HCT116 (cell line): Measurements from ENCODE around the gene AKT1. TPM values are rescaled to one million over a fixed set of nuclear protein-coding genes. Genes with fewer than 3 reads are reported as not detected.

Source experiments
- ATAC-seq: fragments of 200-7000 bp; cut with Tn5 transposase; 2 replicates; pipeline ENCODE4 v1.9.1; 2020; ENCODE audit warnings: mild to moderate bottlenecking, moderate library complexity
- BruUV-seq: library from RNA; stranded (reverse); fragments of 400-500 nt; replicated peaks from 2 replicates; lab custom pipeline; 2021; lab: Mats Ljungman, UMichigan
- CTCF ChIA-PET: fragments of 300-600 bp; sonication (Branson Sonifier 250); formaldehyde crosslinking; loops from one replicate; lab custom pipeline; 2021; ENCODE audit warnings: antibody characterized with exemption; lab: Charles Lee
- POLR2A ChIA-PET: fragments of 300-600, 350-600 bp; sonication (Branson Sonifier 250); formaldehyde crosslinking; loops from one replicate; lab custom pipeline; 2021; ENCODE audit warnings: antibody characterized with exemption; lab: Charles Lee
- RAD21 ChIA-PET, 2 experiments: fragments of 300-600 bp; sonication (Branson Sonifier 250); formaldehyde crosslinking; loops; one replicate each; lab custom pipeline; 2023; ENCODE audit warnings: low total read pairs in 2 of 2; ENCODE audit not compliant: uncharacterized antibody in 2 of 2, unreplicated experiment in 2 of 2, low non-redundant PET in 1 of 2; lab: Charles Lee
- DNase-seq: peaks from one replicate; pipeline ENCODE4 v3.0.0-alpha.2; 2010; ENCODE audit warnings: low read depth, low spot score
- H2AFZ ChIP-seq: fragments of 200-600 bp; shearing (Covaris generic), sonication (generic); 2 replicates; pipeline ENCODE4 v1.6.1; 2017; ENCODE audit warnings: low read depth, mixed run types, mixed read lengths, antibody characterized with exemption, low read length; ENCODE audit not compliant: poor library complexity, severe bottlenecking
- H3K27ac ChIP-seq: 2 replicates; pipeline ENCODE4 v1.5.1; 2012; ENCODE audit warnings: low read depth, low read length
- H3K27me3 ChIP-seq: fragments of 200-600 bp; sonication (generic); 2 replicates; pipeline ENCODE4 v1.6.1; 2016; ENCODE audit warnings: mixed run types, low read length, mixed read lengths; ENCODE audit not compliant: insufficient read depth
- H3K36me3 ChIP-seq, 2 experiments: fragments of 200-500 bp in 1 of 2; fragments of 200-600 bp in 1 of 2; sonication (Bioruptor generic) in 1 of 2; sonication (generic) in 1 of 2; 2 replicates each; pipeline versions ENCODE4 v1.5.1 to v1.6.1; 2014 to 2016; ENCODE audit warnings: low read length in 2 of 2, inconsistent platforms in 1 of 2, mixed read lengths in 1 of 2, mixed run types in 1 of 2; ENCODE audit not compliant: insufficient read depth in 2 of 2, control insufficient read depth in 1 of 2
- H3K4me1 ChIP-seq, 2 experiments: fragments of 200-600 bp in 1 of 2; sonication (generic) in 1 of 2; 2 replicates each; pipeline versions ENCODE4 v1.5.1 to v1.6.1; 2012 to 2017; ENCODE audit warnings: low read length in 2 of 2, inconsistent platforms in 1 of 2, mild to moderate bottlenecking in 1 of 2, mixed read lengths in 1 of 2, mixed run types in 1 of 2, moderate library complexity in 1 of 2; ENCODE audit not compliant: insufficient read depth in 2 of 2, control insufficient read depth in 1 of 2
- H3K4me2 ChIP-seq: fragments of 200-600 bp; sonication (generic); 2 replicates; pipeline ENCODE4 v1.6.1; 2017; ENCODE audit warnings: mixed run types, low read length, mixed read lengths
- H3K4me3 ChIP-seq, 2 experiments: fragments of 200-600 bp in 1 of 2; sonication (generic) in 1 of 2; replicated peaks in 1 of 2; 2 replicates each; pipeline ENCODE4 v1.5.1; 2011 to 2016; ENCODE audit warnings: low read length in 2 of 2, control low read depth in 1 of 2, low read depth in 1 of 2, mild to moderate bottlenecking in 1 of 2, mixed read lengths in 1 of 2, mixed run types in 1 of 2
- H3K79me2 ChIP-seq: fragments of 200-600 bp; sonication (generic); 2 replicates; pipeline ENCODE4 v1.6.1; 2017; ENCODE audit warnings: mild to moderate bottlenecking, mixed run types, low read length, moderate library complexity, mixed read lengths; ENCODE audit not compliant: insufficient read depth
- H3K9ac ChIP-seq: fragments of 200-600 bp; sonication (generic); 2 replicates; pipeline ENCODE4 v1.6.1; 2016; ENCODE audit warnings: low read length, mixed read lengths
- H3K9me2 ChIP-seq: fragments of 200-600 bp; sonication (generic), shearing (Covaris generic); 2 replicates; pipeline ENCODE4 v1.6.1; 2017; ENCODE audit warnings: mixed run types, mild to moderate bottlenecking, moderate library complexity; ENCODE audit not compliant: insufficient read depth
- H3K9me3 ChIP-seq, 2 experiments: fragments of 200-500 bp in 1 of 2; fragments of 200-600 bp in 1 of 2; sonication (Bioruptor generic) in 1 of 2; sonication (generic) in 1 of 2; 2 replicates each; pipeline ENCODE4 v1.6.1; 2014 to 2017; ENCODE audit warnings: low read length in 2 of 2, mixed read lengths in 2 of 2, inconsistent platforms in 1 of 2, low read depth in 1 of 2, mild to moderate bottlenecking in 1 of 2, mixed run types in 1 of 2, moderate library complexity in 1 of 2; ENCODE audit not compliant: control insufficient read depth in 1 of 2, insufficient read depth in 1 of 2
- H4K20me1 ChIP-seq: fragments of 200-600 bp; sonication (generic), shearing (Covaris generic); 2 replicates; pipeline ENCODE4 v1.6.1; 2017; ENCODE audit warnings: mixed run types, mild to moderate bottlenecking, moderate library complexity; ENCODE audit not compliant: insufficient read depth
- CBX3 ChIP-seq: IDR thresholded peaks from 2 replicates; pipeline ENCODE4 v1.6.1; 2012; ENCODE audit warnings: low read depth
- EGR1 ChIP-seq: IDR thresholded peaks from 2 replicates; pipeline ENCODE4 v1.6.1; 2012; ENCODE audit warnings: low read depth
- EZH2 ChIP-seq: fragments of 200-600 bp; sonication (generic); IDR thresholded peaks from 2 replicates; pipeline ENCODE4 v1.6.1; 2017; ENCODE audit warnings: antibody characterized with exemption, mixed run types
- FOSL1 ChIP-seq: IDR thresholded peaks from 2 replicates; pipeline ENCODE4 v1.6.1; 2012; ENCODE audit warnings: low read depth
- JUND ChIP-seq: IDR thresholded peaks from 2 replicates; pipeline ENCODE4 v1.6.1; 2012
- POLR2A ChIP-seq: IDR thresholded peaks from 2 replicates; pipeline ENCODE4 v1.7.0; 2011; ENCODE audit warnings: borderline replicate concordance; ENCODE audit not compliant: insufficient read depth, insufficient read length; ENCODE audit errors: extremely low read depth
- RAD21 ChIP-seq: IDR thresholded peaks from 2 replicates; pipeline ENCODE4 v1.6.1; 2012; ENCODE audit warnings: low read depth, mild to moderate bottlenecking
- REST ChIP-seq: IDR thresholded peaks from 2 replicates; pipeline ENCODE4 v1.6.1; 2012; ENCODE audit warnings: low read depth
- SIN3A ChIP-seq: IDR thresholded peaks from 2 replicates; pipeline ENCODE4 v1.6.1; 2012; ENCODE audit warnings: low read depth
- SP1 ChIP-seq: IDR thresholded peaks from 2 replicates; pipeline ENCODE4 v1.6.1; 2012; ENCODE audit warnings: low read depth
- TCF7L2 ChIP-seq: IDR thresholded peaks from 2 replicates; pipeline ENCODE4 v1.7.0; 2011; ENCODE audit warnings: borderline replicate concordance, inconsistent platforms; ENCODE audit not compliant: insufficient read depth, insufficient read length; ENCODE audit errors: extremely low read depth
- YY1 ChIP-seq: IDR thresholded peaks from 2 replicates; pipeline ENCODE4 v1.6.1; 2011; ENCODE audit warnings: low read length, low read depth, moderate library complexity, mild to moderate bottlenecking; ENCODE audit not compliant: insufficient replicate concordance; ENCODE audit errors: extremely low read depth
- ZNF274 ChIP-seq: fragments of 200-500 bp; sonication (Bioruptor generic); IDR thresholded peaks from 2 replicates; pipeline ENCODE4 v1.6.1; 2014; ENCODE audit warnings: mild to moderate bottlenecking, low read depth, low read length, inconsistent platforms
- intact Hi-C: fragments of 100-400 bp; cut with micrococcal nuclease; formaldehyde crosslinking; loops from 2 replicates; pipeline ENCODE4 v1.10.0; 2022
- total RNA-seq: library from RNA; stranded (reverse); gene quantifications from one replicate; pipeline ENCODE4 v1.2.1, GENCODE V29; 2021; ENCODE audit not compliant: unreplicated experiment
- TF ChIP-seq, protein P1 (sequence below): IDR thresholded peaks from 2 replicates; pipeline ENCODE4 v1.6.1; 2012
- TF ChIP-seq, protein P2 (sequence below): IDR thresholded peaks from 2 replicates; pipeline ENCODE4 v1.6.1; 2012
- TF ChIP-seq, protein P3 (sequence below): IDR thresholded peaks from 2 replicates; pipeline ENCODE4 v1.6.1; 2011; ENCODE audit warnings: mild to moderate bottlenecking, low read length, moderate library complexity; ENCODE audit not compliant: insufficient replicate concordance; ENCODE audit errors: extremely low read depth

The AKT1 gene
- total RNA-seq, 1 experiment from 2014 or later = 152 TPM

- Histone ChIP-seq H3K27me3 (no peaks in the 10 kb centered on the region), H3K9me2 (no peaks in the 10 kb centered on the region), H3K9me3 (no peaks in the 10 kb centered on the region), H3K79me2 (no peaks in the 10 kb centered on the region), H3K4me1 (peaks cover 18 to 21% of the 10 kb centered on the region in 2 experiments), H3K4me3 (no peak overlapping the region), H3K36me3 (no peaks in the 10 kb centered on the region), H4K20me1 (no peaks in the 10 kb centered on the region), H3K4me2 (no peak overlapping the region), H2AFZ (no peak overlapping the region), H3K9ac (no peak overlapping the region), H3K27ac (no peak overlapping the region)
- BruUV-seq = no TSS peak
- intact Hi-C loops = no loop called here
- ChIA-PET CTCF (no interaction called here), POLR2A (no interaction called here), RAD21 (no interaction called here)
- no peak for ATAC-seq
- TF ChIP-seq, protein P1, sequence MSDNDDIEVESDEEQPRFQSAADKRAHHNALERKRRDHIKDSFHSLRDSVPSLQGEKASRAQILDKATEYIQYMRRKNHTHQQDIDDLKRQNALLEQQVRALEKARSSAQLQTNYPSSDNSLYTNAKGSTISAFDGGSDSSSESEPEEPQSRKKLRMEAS = no peak
- TF ChIP-seq EZH2 (no peak), JUND (no peak), RAD21 (no peak), ZNF274 (no peak), SIN3A (no peak), CBX3 (no peak), REST (no peak), YY1 (no peak), FOSL1 (no peak), EGR1 (no peak), TCF7L2 (no peak), POLR2A (no peak), SP1 (no peak)
- TF ChIP-seq, protein P2, sequence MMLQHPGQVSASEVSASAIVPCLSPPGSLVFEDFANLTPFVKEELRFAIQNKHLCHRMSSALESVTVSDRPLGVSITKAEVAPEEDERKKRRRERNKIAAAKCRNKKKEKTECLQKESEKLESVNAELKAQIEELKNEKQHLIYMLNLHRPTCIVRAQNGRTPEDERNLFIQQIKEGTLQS = no peak
- TF ChIP-seq, protein P3, sequence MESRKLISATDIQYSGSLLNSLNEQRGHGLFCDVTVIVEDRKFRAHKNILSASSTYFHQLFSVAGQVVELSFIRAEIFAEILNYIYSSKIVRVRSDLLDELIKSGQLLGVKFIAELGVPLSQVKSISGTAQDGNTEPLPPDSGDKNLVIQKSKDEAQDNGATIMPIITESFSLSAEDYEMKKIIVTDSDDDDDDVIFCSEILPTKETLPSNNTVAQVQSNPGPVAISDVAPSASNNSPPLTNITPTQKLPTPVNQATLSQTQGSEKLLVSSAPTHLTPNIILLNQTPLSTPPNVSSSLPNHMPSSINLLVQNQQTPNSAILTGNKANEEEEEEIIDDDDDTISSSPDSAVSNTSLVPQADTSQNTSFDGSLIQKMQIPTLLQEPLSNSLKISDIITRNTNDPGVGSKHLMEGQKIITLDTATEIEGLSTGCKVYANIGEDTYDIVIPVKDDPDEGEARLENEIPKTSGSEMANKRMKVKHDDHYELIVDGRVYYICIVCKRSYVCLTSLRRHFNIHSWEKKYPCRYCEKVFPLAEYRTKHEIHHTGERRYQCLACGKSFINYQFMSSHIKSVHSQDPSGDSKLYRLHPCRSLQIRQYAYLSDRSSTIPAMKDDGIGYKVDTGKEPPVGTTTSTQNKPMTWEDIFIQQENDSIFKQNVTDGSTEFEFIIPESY = no peak
- DNase-seq = no peak
Measured at GRCh38 chr14:104808456-104808855, 12.9 kb upstream of the AKT1 start.
